GM04504 (cell line): ENCODE data around the gene REG3A.

Source experiments
- DNase-seq: peaks from one replicate; pipeline ENCODE4 v3.0.0-alpha.2; 2012; ENCODE audit warnings: low read depth

The REG3A gene

GRCh38 chr2:79120194-79120713 lies 39.3 kb downstream of the REG3A start, which contains the start of gene REG1A:
TSS of gene REG1A (plus strand) at chr2:79120488. CDS start at chr2:79120862, 374 bp downstream.
- DNase-seq: no peak

- DNase-seq: no peak
Observed at GRCh38 chr2:79116997-79117928, 42.3 kb downstream of the REG3A start.

GRCh38 chr2:79114797-79115494 lies 44.6 kb downstream of the REG3A start:
- DNase-seq: no peak

- DNase-seq: no peak
Observed at GRCh38 chr2:79112269-79112668, 47.3 kb downstream of the REG3A start.
